GM19238 (cell line): ENCODE data around the gene LCN12.
A peak's percentile ranks its signal among the peaks of the same experiment; 100 is the strongest.

Experiments
- DNase-seq: peaks from one replicate; pipeline ENCODE4 v3.0.0; 2011; ENCODE audit warnings: low spot score; ENCODE audit not compliant: insufficient read length

LCN12 gene

DNA sequence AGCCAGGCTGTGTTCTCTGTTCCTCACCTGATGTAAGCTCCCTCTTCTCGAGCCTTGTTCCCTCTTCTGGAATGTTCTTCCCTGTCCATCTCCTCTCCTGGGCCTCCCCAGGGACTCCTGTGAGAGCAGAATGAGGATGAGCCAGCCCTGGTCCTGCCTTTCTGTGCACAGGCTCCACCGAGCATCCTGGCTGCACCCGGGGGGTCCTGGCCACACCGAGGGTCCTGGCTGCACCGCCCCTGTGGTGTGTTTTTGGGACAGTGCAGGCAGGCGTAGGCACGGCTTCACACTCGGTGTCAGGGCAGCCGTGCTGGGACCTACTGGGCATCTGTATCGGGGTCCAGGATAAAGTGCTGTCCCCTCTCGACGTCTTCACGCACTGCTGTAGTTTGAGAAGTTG is 25.3 kb upstream of the LCN12 start:
- DNase-seq = no peak

DNA sequence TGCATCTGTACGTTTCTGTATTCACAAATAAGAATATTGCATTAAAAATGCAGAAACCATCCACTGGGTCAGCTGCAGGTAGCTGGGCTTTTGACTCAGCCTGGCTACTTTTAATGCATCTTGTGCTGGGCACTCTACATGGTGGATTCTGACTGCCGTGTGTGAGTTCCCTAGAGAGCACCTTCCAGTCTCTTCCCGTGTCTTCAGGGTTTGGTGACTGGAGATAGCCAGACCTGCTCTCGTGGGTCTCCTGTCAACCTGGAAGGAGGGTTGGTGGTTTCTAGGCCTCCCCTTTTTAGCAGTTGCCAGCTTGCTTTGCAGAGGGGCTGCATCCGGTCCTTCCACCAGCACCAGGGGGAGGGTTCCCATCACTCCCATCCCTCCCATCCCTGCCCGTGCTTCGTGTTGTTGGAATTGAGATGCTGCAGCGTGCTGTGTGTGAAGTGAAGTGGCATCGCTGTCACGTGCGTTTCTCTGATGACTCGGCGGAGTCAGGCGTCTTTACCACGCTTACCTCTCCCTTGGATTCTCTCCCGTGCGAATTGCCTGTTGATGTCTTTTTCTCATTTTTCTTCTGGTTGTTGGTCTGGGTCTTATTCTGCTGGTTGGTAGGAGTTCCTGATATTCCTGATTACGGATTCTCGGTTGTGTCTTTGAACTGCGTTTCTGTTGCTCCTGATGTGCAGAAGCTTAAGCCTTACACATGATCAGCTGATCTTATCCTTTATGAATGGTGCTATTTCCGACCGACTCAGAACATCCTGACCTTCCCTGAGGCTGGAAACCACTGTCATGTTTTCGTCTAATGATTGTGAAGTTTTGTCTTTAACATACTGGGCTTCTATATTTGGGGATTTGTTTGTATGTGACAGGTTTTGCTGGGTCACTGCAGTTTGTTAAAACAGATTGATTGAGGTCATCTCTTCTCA is 24.5 kb upstream of the LCN12 start:
- DNase-seq = no peak

DNA sequence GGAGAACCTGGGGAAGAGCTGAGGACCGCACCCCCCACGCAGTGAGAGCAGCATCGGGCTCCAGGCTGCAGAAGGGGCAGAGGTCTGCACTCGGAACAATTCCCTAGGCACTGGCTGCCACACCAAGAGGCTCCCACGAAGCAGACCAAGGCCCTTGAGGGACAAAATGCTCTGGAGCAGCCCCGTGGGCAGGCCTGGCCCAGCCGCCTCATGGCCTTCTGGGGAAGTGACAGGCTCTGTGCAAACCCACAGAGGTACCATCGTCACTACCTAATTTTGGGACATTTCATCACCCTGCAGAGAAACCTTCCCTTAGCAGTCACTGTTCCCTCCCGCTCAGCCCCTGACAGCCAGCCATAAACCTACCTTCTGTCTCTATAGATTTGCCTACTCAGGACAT is 23.5 kb upstream of the LCN12 start:
- DNase-seq = no peak

DNA sequence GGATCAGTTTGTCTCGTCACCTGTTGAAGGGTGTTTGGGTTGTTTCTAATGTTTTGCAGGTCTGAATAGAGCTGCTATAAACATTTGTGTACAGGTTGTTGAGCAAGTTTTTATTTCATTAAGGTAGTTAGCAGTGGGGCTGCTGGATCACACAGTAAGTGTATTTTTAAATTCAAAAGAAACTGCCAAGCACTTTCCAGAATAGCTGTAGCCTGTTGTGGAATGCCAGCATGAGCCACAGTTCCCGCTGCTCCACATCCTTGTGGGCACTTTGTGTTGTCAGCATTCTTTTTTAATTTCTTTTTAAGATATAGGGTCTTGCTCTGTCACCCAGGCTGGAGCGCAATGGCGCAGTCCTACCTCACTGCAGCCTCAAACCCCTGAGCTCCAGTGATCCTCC is 22.1 kb upstream of the LCN12 start:
- no peak for DNase-seq

DNA sequence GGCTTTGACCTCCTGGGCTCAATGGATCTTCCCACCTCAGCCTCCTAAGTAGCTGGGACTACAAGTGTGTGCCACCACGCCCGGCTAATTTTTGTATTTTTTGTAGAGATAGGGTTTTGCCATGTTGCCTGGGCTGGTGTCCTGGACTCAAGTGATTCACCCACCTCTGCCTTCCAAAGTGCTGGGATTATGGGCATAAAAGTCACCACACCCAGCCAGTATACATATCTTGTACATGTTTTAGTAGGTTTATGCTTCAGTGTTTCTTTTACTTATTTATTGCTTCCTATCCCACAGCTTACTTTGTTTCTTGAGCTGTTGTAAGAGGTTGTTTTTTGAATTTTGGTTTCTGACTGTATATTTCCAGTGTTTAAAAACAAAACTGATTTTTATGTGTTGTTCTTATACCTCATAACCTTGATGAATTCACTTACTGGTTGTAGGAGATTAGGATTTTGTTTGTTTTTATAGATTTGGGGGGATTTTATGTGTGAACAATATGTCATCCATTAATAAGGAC is 20.4 kb upstream of the LCN12 start:
- DNase-seq = no peak

DNA sequence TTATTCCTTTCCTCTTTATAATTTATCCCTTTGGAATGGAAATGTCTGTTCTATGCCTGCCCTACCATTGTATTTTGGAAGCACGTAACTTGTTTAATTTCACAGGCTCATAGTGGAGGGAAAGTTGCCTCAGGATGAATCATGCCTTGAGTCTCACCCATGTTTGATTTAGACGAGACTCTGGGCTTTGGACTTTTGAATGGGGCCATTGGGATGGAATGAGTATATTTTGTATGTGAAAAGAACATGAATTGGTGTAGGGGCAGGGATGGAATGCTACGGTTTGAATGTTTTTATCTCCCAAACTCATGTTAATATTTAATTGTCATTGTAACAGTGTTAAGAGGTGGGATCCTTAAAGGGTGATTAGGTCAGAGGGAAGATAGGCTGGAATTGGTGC is 17.8 kb upstream of the LCN12 start:
- no peak for DNase-seq

DNA sequence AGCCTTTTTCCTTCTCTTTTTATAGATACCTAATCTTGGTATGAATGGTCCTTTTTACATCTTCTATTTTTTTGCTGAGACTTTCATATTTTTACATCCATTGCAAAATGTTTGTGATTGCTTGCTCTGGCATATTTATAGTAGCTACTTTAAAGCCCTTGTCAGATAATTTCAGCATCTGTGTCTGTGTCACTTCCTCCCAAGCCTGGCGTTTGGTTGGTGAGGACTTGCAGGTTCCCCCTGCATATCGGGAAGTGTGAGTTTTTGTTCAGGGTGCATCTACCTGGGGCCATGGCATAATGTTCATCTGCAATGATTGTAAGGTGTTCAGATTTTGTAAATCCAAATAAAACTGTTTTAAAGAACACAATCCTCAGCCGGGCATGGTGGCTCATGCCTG is 16.4 kb upstream of the LCN12 start:
- DNase-seq = no peak

DNA sequence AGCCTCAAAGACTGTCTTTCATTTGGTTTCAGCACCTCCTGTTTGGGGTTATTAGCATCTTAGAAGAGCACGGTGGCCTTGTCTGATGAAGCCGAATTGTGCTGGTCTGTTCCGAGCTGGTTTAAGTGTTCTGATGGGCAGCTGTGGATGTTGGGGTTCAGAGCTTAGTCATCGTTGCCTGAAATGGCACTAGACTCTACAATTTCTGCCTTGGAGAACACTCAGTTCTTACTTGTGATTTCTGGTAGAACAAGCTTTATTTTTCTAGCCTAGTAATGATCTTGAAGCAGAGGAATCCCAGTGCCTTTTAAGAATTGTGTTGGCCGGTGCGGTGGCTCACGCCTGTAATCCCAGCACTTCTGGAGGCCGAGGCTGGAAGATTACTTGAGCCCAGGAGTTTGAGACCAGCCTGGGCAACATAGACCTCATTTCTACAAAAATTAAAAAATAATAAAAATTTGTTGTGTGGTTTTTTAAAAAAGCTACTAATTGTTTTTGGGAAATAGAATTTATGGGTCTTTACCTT is 15.4 kb upstream of the LCN12 start:
- DNase-seq = no peak

DNA sequence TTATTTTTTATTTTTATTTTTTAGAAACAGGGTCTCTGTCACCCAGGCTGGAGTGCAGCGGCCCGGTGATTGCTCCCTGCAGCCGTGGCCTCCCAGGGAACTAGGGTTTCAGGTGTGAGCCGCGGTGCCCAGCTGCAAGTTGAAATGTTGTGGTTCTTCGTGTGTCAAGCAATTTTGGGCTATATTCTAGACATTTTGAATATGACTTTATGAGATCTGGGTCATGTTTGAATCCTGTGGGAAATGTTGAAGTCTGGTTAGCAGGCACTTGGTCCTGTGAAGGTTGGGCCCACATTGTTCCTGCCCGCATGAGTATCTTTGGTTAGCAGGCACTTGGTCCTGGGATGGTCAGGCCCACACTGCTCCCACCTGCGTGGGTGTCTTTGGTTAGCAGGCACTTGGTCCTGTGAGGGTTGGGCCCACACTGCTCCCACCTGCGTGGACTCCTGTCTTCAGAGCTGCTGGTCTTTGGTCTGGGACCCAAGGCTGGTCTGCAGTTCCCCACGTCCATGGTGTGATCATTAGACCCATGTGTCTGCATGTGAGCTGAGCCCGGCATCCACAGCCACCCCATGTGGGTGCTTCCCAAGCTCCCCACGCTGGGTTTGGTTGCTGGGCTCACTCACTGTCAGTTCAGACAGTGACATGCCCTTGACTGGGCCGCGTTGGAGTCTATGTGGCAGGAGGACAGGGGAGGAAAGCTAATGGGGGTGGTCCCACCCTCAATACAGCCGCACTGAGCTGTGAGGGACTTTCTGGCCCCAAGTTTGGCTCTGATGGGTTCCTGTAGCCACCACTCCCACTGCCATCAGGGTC is 14.7 kb upstream of the LCN12 start:
- no peak for DNase-seq

DNA sequence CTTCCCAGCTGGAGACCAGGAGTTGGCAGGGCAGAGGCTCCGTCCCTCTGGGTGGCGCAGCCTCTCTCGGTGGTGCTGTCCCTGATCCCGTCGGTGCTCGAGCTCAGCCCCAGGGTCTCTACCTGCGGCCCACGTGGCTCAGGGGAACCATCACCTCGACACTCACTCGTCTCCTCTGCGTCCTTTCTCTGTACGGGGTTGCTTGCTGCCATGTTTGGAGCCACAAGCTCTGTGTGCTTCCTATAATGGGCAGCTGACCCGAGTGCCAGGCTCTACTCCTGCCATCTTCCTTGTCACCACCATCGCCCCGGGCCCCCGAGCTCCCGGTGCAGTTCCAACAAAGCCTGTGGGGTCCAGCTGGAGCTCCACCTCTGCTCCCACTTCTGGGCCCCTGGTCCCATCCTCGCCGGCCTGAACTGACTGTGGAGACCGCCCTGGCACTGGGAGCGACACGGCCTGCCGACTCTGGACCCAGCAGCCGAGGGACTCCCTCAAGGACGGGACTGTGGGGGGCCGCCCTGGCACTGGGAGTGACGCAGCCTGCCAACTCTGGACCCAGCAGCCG is 12.6 kb upstream of the LCN12 start:
- DNase-seq = no peak

DNA sequence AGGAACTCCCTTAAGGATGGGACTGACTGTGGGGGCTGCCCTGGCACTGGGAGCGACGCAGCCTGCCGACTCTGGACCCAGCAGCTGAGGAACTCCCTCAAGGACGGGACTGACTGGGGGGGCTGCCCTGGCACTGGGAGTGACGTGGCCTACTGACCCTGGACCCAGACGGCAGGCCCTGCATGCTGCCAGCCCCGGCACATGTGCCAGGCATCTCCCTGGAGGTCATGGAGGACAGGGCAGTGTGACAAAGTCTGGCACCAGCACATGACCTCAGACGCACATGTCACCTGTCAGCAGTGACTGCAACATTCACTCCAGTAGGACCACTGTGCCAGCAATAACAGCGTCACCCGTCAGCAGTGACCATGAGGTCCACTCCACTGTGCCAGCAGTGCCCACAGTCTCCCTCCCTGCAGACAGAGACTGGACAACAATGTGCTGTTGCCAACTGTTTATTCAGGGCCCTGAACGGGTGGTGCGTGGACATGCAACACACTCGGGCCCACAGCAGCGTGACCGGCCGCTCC is 12.0 kb upstream of the LCN12 start:
- DNase-seq = no peak

DNA sequence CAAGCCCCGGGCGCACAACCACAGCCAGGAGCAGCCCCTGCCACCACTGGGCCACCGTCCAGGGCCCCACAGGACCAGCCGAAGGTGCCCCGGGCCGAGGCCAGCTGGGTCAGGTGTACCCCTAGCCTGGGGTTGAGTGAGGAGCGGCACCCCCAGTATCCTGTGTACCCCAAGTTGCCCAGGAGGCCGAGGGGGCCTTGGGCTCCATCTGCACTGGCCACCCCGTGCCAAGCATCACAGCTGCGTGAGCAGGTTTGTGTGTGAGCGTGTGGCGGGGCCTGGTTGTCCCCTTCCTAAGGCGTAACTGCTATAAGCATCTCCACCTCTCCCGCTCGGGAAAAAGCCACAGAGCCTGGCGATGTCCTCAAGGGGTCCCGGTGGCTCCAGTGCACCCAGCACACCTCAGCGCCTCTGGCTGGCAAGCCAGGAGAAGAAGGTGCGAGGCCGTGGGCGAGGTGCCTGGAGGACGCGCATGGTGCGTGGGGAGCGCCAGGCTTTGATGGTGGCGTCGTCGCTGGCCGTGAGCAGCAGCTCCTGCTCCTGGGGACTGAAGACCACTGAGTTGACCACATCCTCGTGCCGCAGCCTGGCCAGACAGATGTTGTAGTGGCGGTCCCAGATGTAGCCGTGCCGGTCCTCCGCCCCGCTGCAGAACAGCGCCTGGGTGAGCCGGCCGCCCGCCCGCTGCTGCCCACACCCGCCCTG is 11.4 kb upstream of the LCN12 start:
- no peak for DNase-seq

DNA sequence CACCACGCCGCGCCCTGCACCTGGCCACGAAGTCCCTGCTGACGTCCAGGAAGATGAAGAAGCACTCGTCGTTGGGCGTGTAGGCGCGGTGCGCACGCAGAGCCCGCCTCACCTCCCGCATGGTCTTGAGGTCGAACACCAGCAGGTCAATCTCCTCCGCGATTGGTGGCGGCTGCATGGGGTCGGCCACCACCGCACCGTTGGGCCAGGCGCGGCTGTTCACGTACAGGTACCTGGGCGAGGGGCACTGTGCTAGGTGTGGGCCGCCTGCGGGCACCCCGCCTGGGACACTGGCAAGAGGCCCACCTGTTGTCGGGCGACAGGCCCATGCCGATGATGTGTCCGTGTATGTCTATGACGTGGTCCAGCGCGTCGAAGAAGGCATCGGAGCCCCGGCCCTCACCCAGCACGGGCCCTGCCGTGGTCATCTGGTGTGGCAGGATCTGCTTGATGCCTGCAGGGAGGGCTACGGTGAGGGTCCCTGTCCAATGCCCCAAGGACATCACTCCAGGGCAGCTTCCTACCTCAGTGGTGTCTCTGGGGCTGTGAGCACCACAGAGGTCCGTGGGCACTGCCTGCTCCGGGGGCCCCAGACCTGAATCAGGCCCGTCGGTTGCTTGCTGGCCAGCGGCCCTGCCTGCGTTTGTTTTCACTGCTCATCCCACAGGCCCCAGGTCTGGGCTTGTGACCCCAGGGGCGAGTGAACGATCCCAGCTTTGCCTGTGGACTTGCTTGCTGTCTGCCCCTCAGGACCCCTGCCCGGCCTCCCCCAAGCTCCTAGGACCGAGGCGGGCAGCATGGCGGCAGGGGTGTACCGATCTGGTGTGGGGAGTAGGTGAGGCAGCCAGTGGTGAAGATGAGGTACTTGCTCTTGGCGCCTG is 10.6 kb upstream of the LCN12 start:
- DNase-seq = no peak

DNA sequence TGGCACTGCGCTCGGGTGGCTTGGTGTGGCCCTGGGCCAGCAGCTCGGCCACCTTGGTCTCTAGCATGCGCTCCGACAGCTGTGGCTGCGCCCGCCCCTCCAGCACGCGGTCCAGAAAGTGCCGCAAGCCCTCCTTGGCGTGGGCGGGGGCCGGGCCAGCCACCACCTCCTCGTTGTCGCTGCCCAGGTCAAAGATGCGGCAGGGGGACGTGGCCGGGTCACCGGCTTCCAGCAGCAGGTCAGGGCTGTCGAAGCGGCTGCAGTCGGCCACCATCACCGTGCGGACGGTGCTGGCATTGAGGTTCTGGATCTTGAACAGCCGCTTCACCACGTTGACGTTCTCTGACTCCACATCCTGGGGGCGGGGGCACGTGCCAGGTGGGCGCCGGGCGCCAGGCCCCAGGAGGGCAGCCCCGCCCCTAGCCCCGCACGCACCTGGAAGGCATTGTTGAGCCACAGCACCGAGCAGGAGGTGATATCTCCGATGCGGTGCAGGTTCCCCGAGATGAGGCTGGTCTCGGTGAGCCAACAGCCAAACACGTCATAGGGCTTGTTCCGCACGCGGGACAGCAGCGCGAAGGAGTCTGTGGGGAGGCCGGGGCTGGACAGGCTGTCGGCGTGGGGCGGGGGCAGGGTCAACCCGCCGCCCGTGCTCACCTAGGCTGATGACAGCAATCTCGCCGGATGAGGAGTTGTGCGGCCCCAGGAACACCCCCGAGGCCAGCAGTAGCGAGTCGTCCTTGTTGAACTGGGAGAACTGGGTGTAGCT is 9.8 kb upstream of the LCN12 start:
- no peak for DNase-seq

DNA sequence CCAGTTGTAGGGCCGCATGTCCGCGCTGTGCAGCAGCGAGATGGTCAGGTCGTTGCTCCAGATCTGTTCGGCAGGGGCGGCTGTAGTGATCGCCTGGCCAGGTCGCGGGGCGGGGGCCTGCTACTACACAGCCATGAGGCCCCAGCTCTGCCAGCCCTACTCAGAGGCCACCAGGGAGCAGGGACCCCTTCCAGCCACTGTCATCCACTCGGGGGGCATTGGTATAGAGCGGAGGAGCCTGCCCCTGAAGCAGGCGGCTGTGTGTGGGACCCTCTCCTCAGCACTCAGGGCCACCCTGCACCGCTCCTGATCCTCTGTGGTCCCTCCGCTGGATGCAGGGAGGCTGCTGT is 9.2 kb upstream of the LCN12 start:
- DNase-seq = no peak

DNA sequence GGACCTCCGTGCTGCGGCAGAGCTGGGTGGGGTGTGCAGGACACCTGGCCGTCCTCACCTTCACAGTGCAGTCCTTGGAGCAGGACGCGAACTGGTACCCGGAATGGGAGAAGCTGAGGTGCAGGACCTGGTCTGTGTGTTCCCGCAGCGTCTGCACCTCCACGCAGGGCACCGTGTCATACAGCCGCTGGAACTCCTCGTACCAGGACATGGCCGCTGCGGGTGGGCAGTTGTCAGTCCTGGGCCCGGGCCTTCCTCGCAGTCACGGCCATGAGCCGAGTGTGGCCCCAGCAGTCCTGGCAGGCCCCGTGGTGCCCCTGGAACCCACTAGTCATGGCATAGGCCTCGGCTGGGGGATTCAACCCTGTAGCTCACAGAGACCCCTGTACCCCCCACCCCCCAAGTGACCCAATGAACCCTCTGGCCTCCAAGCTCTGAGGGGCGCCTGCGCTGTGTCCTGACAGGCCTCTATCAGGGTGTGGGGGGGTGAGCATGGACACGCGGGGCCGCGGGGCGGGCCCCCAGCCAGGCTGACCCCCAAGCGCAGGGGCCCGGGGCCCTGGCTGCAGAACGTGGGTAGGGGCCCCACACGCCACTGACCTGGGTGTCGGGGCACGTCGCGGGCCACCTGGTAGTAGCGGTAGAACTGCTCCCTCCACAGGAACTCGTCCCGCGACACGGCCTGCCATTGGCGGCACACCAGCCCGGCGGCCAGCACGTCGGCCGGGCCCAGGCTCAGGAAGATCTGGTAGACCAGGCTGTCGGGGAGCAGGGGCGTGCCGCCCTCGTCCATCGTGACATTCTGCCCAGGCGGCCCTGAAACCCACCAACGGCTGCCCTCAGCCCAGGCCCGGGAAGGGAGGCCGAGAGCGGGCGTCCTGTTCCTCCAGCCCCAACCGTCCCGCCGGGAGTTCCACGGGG is 8.5 kb upstream of the LCN12 start:
- peak; percentile 65 for DNase-seq

DNA sequence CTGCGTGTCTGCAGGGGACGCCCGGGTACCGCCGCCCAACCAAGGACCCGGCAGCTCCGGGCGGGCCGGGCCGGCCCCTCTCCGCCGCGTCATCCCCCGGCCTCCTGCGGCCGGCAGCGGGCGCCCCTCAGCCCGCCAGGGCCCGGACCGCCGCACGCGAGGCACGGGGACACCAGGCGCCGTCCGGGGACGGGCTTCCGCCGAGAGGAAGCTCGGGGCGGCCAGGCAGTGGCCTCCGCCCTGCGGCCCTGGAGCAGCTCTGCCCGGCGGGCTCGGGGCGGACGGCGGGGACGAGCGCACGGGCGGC is 7.9 kb upstream of the LCN12 start:
- DNase-seq = peak; percentile 82
